ENCODE measurements around the gene TOX2.

- TF ChIP-seq POLR2A (IDR thresholded peaks at IDR 0.05) (no peak), CTCF (IDR thresholded peaks at IDR 0.05 in 4 of 5, conservative IDR thresholded peaks at IDR 0.05 in 1 of 5) (no peak)
Observed at GRCh38 chr20:44018942-44019637, 104.4 kb downstream of the TOX2 start.

Data from gastrocnemius medialis (tissue), 4 donors.